Kidney (tissue), 14 donors: ENCODE data around the gene SERINC2. TPM values are rescaled to one million over a fixed set of nuclear protein-coding genes. Genes with fewer than 3 reads are reported as not detected.

Experiments
- DNase-seq, 5 donors: peaks; one replicate each; pipeline ENCODE4 v3.0.0-alpha.2; 2013 to 2020
- FAIRE-seq: peaks from 2 replicates; lab custom pipeline; 2012; peaks lifted over from hg19 to GRCh38; lab: Jason Lieb, UNC
- H3K27ac ChIP-seq, 2 donors: one replicate each; pipeline ENCODE4 v1.7.0; 2013; ENCODE audit warnings: low read depth in 2 of 2, low read length in 2 of 2, inconsistent platforms in 1 of 2
- H3K27me3 ChIP-seq: one replicate; pipeline ENCODE4 v1.7.1; 2013; ENCODE audit warnings: low read length, inconsistent platforms; ENCODE audit not compliant: control insufficient read depth, insufficient read depth
- H3K36me3 ChIP-seq, 3 donors: one replicate each; pipeline versions ENCODE4 v1.7.0 to v1.7.1; 2013; ENCODE audit warnings: low read length in 3 of 3, control low read depth in 1 of 3, inconsistent platforms in 1 of 3; ENCODE audit not compliant: insufficient read depth in 3 of 3, control insufficient read depth in 2 of 3
- H3K4me1 ChIP-seq, 3 donors: one replicate each; pipeline versions ENCODE4 v1.7.0 to v1.7.1; 2013; ENCODE audit warnings: low read length in 3 of 3, inconsistent platforms in 1 of 3, low read depth in 1 of 3; ENCODE audit not compliant: control insufficient read depth in 2 of 3, insufficient read depth in 2 of 3
- H3K4me3 ChIP-seq, 3 donors: one replicate each; pipeline versions ENCODE4 v1.7.0 to v1.8.1; 2013; ENCODE audit warnings: low read length in 3 of 3, control low read depth in 1 of 3, inconsistent platforms in 1 of 3
- H3K9ac ChIP-seq, 3 donors: one replicate each; pipeline versions ENCODE4 v1.7.0 to v1.7.1; 2013; ENCODE audit warnings: low read length in 3 of 3, control low read depth in 1 of 3, inconsistent platforms in 1 of 3
- H3K9me3 ChIP-seq, 3 donors: one replicate each; pipeline versions ENCODE4 v1.7.0 to v1.7.1; 2013; ENCODE audit warnings: low read length in 3 of 3, control low read depth in 1 of 3, inconsistent platforms in 1 of 3; ENCODE audit not compliant: control insufficient read depth in 2 of 3, insufficient read depth in 1 of 3
- CTCF ChIP-seq: IDR thresholded peaks from 3 replicates; pipeline ENCODE4 v1.5.1; 2012; ENCODE audit warnings: mild to moderate bottlenecking, moderate library complexity, borderline replicate concordance; ENCODE audit not compliant: insufficient read depth; ENCODE audit errors: extremely low read depth
- intact Hi-C: fragments of 100-400 bp; cut with DNase I; formaldehyde crosslinking; loops from one replicate; pipeline ENCODE4 v1.11.1; 2022
- polyA plus RNA-seq: library from polyadenylated mRNA; stranded (reverse); fragments of 350-450 nt; fragmentation: Illumina TruSeq; extraction: RNeasy Lipid Tissue Mini Kit (QIAGEN cat#74804); gene quantifications from one replicate; pipeline ENCODE4 v1.2.3, GENCODE V29; 2014; ENCODE audit warnings: low read depth, low replicate concordance; ENCODE audit not compliant: insufficient read depth
- total RNA-seq: library from RNA; stranded (reverse); fragmentation: NEBNext Ultra II Directional; extraction: Animal tissue kit (Norgen Biotek cat#: 25700); gene quantifications from one replicate; pipeline ENCODE4 v1.2.1, GENCODE V29; 2021
- donor health status: control.
- donor health status: control.
- donor health status: control.
- donor health status: control.
- donor health status: control.
- donor health status: DM: yes; HTN: yes; CAD: no.
- donor health status: Normal renal cell carcinoma (clear cell type).

Gene SERINC2
- total and polyA plus RNA-seq, 2 donors from 2014 or later: 99.2 to 126 TPM

DNA sequence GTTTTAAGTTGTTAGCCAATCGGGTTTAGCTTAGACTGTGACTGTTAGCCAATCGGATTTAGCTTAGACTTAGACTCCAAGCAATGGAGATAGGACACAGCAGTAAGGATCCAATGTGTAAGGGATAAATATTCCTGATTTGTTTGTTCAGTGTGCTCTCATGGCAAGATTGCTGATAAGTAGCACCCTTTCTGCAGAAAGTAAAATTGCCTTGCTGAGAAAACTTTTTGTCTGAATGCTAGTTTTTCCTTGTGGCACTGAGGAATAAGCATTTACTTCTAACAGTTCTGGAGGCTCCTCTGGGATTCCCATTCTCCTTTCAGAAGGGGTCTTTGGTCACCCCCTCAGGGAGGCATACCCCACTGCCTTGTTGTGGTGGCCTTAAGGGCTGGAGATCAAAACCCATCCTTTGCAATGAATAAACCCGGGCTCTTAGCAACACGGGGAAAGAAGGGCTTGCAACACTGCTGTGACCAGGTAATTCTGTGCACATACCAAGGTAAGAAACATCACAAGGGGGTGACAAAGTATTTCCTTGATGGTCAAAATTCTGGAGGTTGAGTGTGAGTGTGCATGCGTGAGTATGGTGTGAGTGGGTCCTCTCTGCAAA lies 45.4 kb downstream of the SERINC2 start:
- Histone ChIP-seq H3K4me1 (no peaks in the 10 kb centered on the region), H3K27ac (no peak overlapping the region), H3K27me3 (no peaks in the 10 kb centered on the region), H3K9ac (no peak overlapping the region), H3K9me3 (peaks cover 0 to 19% (median 3%) of the 10 kb centered on the region in 3 donors), H3K36me3 (no peaks in the 10 kb centered on the region), H3K4me3 (no peak overlapping the region)
- DNase-seq (no peak), FAIRE-seq (no peak)
- TF ChIP-seq CTCF: no peak
- intact Hi-C loops: no loop called here

- Histone ChIP-seq H3K4me3 (no peak overlapping the region), H3K9me3 (peaks cover 0 to 17% (median 3%) of the 10 kb centered on the region in 3 donors), H3K27me3 (no peaks in the 10 kb centered on the region), H3K9ac (no peak overlapping the region), H3K27ac (no peak overlapping the region), H3K4me1 (no peaks in the 10 kb centered on the region), H3K36me3 (no peaks in the 10 kb centered on the region)
- no peak for FAIRE-seq
- intact Hi-C loops: loop anchor here (10.0 kb wide), 1 partner anchor 85 kb away; no protein-coding TSS in a partner anchor
- peak; percentile 22 for TF ChIP-seq CTCF
- no peak for DNase-seq
Observed at GRCh38 chr1:31460027-31460426, 47.0 kb downstream of the SERINC2 start.

- H3K9me3 ChIP-seq: peaks cover 0 to 7% (median 5%) of the 10 kb centered on the region in 3 donors
Observed at GRCh38 chr1:31467005-31467674, 54.1 kb downstream of the SERINC2 start.

More at GRCh38 chr1:31467005-31467674, 54.1 kb downstream of the SERINC2 start:
- H3K4me1 ChIP-seq: no peaks in the 10 kb centered on the region
- FAIRE-seq (no peak), DNase-seq (no peak)
- peak overlapping the region in 1 of 3 donors; percentile 7 for H3K4me3 ChIP-seq
- no peaks in the 10 kb centered on the region for H3K36me3 ChIP-seq
- TF ChIP-seq CTCF: no peak
- intact Hi-C loops: loop anchor here (10.0 kb wide), 1 partner anchor 78 kb away; no protein-coding TSS in a partner anchor
- H3K27ac ChIP-seq: no peak overlapping the region
- no peaks in the 10 kb centered on the region for H3K27me3 ChIP-seq
- H3K9ac ChIP-seq: no peak overlapping the region
